ENCODE measurements around the gene ARIH2. TPM values are rescaled to one million over a fixed set of nuclear protein-coding genes. Genes with fewer than 3 reads are reported as not detected.

Gene ARIH2
- total RNA-seq, 1 experiment from 2014 or later, result 106 TPM

DNA sequence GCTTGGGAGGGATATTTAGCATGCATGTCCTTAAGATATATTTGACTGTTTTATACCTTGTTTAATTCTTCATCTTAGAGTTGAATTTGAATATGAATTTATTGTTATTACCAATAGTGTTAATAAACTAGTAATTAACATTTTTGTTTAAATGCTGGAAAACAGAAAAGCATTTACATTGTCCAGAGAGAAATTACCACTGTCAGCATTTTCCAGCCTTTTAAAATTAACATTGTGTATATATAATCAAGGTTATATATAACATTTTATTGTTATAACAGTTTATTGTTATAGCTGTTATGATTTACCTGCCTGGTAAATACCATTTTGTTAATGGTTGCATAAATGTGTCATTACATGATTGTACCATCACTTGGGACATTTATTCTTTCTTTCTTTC is 63.4 kb downstream of the ARIH2 start:
- H3K27ac Mint-ChIP-seq (ENCODE audit: unreplicated experiment), result no peak overlapping the region
- no peaks in the 10 kb centered on the region for H3K9me3 ChIP-seq
- DNase-seq, result no peak
- no peaks in the 10 kb centered on the region for H3K27me3 Mint-ChIP-seq (ENCODE audit: insufficient read depth, unreplicated experiment)
- H3K27me3 ChIP-seq (replicated peaks; ENCODE audit: control insufficient read depth, insufficient read depth, low read length), result no peaks in the 10 kb centered on the region
- peaks cover 69% of the 10 kb centered on the region for H3K36me3 Mint-ChIP-seq (ENCODE audit: insufficient read depth, unreplicated experiment)
- no peak overlapping the region for H3K4me3 Mint-ChIP-seq (ENCODE audit: unreplicated experiment)
- no TSS peak for BruUV-seq (replicated peaks)
- no peaks in the 10 kb centered on the region for H3K4me1 Mint-ChIP-seq (ENCODE audit: low read depth, unreplicated experiment)
- H3K9me3 Mint-ChIP-seq (ENCODE audit: unreplicated experiment), result no peaks in the 10 kb centered on the region
- intact Hi-C loops (cut with micrococcal nuclease; ENCODE audit: unreplicated experiment), result no loop called here
- no peaks in the 10 kb centered on the region for H3K4me1 ChIP-seq
- ChIA-PET CTCF (no interaction called here), POLR2A (no interaction called here)
- no peak overlapping the region for H3K4me3 ChIP-seq (ENCODE audit: low read depth, low read length)
- H3K36me3 ChIP-seq (ENCODE audit: control insufficient read depth, insufficient read depth, low read length), result peaks cover 3% of the 10 kb centered on the region
- TF ChIP-seq, protein P1, sequence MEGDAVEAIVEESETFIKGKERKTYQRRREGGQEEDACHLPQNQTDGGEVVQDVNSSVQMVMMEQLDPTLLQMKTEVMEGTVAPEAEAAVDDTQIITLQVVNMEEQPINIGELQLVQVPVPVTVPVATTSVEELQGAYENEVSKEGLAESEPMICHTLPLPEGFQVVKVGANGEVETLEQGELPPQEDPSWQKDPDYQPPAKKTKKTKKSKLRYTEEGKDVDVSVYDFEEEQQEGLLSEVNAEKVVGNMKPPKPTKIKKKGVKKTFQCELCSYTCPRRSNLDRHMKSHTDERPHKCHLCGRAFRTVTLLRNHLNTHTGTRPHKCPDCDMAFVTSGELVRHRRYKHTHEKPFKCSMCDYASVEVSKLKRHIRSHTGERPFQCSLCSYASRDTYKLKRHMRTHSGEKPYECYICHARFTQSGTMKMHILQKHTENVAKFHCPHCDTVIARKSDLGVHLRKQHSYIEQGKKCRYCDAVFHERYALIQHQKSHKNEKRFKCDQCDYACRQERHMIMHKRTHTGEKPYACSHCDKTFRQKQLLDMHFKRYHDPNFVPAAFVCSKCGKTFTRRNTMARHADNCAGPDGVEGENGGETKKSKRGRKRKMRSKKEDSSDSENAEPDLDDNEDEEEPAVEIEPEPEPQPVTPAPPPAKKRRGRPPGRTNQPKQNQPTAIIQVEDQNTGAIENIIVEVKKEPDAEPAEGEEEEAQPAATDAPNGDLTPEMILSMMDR (IDR thresholded peaks at IDR 0.05; ENCODE audit: insufficient read depth in 1 of 2, low read depth in 1 of 2, low read length in 1 of 2, severe bottlenecking in 1 of 2, unreplicated experiment in 1 of 2), result no peak

DNA sequence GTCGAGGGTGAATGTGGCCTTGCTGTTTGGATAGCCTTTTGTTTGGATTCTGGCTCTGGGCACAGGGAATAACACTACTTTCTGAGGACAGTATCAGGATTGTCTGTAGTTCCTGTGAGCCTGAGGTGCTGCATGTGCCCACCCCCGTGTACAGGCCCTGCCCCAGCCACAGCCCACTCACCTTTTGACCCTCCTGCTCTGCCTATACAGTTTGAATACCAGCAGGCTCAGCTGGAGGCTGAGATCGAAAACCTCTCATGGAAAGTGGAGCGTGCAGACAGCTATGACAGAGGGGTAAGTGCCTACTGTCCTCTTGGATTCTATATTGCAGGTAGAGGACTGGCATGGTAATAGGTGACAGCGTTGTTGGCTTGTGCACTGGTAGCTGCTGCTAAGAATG is 64.0 kb downstream of the ARIH2 start:
- BruUV-seq (replicated peaks), result no TSS peak
- no peaks in the 10 kb centered on the region for H3K9me3 Mint-ChIP-seq (ENCODE audit: unreplicated experiment)
- intact Hi-C loops (cut with micrococcal nuclease; ENCODE audit: unreplicated experiment), result no loop called here

GRCh38 chr3:48983096-48983495 is 64.5 kb downstream of the ARIH2 start:
- Mint-ChIP-seq H3K27me3 (ENCODE audit: insufficient read depth, unreplicated experiment) (no peaks in the 10 kb centered on the region), H3K9me3 (ENCODE audit: unreplicated experiment) (no peaks in the 10 kb centered on the region), H3K4me1 (ENCODE audit: low read depth, unreplicated experiment) (peaks cover 5% of the 10 kb centered on the region), H3K36me3 (ENCODE audit: insufficient read depth, unreplicated experiment) (peaks cover 63% of the 10 kb centered on the region), H3K4me3 (ENCODE audit: unreplicated experiment) (no peak overlapping the region), H3K27ac (ENCODE audit: unreplicated experiment) (no peak overlapping the region)
- Histone ChIP-seq H3K4me3 (ENCODE audit: low read depth, low read length) (no peak overlapping the region), H3K4me1 (no peaks in the 10 kb centered on the region), H3K27me3 (replicated peaks; ENCODE audit: control insufficient read depth, insufficient read depth, low read length) (no peaks in the 10 kb centered on the region), H3K36me3 (ENCODE audit: control insufficient read depth, insufficient read depth, low read length) (peaks cover 3% of the 10 kb centered on the region), H3K9me3 (no peaks in the 10 kb centered on the region)
- intact Hi-C loops (cut with micrococcal nuclease; ENCODE audit: unreplicated experiment), result no loop called here
- ChIA-PET CTCF (no interaction called here), POLR2A (no interaction called here)
- no peak for DNase-seq
- TF ChIP-seq, protein P1 (IDR thresholded peaks at IDR 0.05; ENCODE audit: insufficient read depth in 1 of 2, low read depth in 1 of 2, low read length in 1 of 2, severe bottlenecking in 1 of 2, unreplicated experiment in 1 of 2), result no peak
- no TSS peak for BruUV-seq (replicated peaks)

More for the DNA sequence above, 64.0 kb downstream of the ARIH2 start:
- ChIA-PET POLR2A (no interaction called here), CTCF (no interaction called here)
- Mint-ChIP-seq H3K27ac (ENCODE audit: unreplicated experiment) (no peak overlapping the region), H3K4me3 (ENCODE audit: unreplicated experiment) (no peak overlapping the region), H3K27me3 (ENCODE audit: insufficient read depth, unreplicated experiment) (no peaks in the 10 kb centered on the region), H3K36me3 (ENCODE audit: insufficient read depth, unreplicated experiment) (peaks cover 67% of the 10 kb centered on the region), H3K4me1 (ENCODE audit: low read depth, unreplicated experiment) (peaks cover 1% of the 10 kb centered on the region)
- no peaks in the 10 kb centered on the region for H3K9me3 ChIP-seq
- H3K36me3 ChIP-seq (ENCODE audit: control insufficient read depth, insufficient read depth, low read length), result peaks cover 3% of the 10 kb centered on the region
- TF ChIP-seq, protein P1 (IDR thresholded peaks at IDR 0.05; ENCODE audit: insufficient read depth in 1 of 2, low read depth in 1 of 2, low read length in 1 of 2, severe bottlenecking in 1 of 2, unreplicated experiment in 1 of 2), result no peak
- H3K27me3 ChIP-seq (replicated peaks; ENCODE audit: control insufficient read depth, insufficient read depth, low read length), result no peaks in the 10 kb centered on the region
- H3K4me3 ChIP-seq (ENCODE audit: low read depth, low read length), result no peak overlapping the region
- no peak for DNase-seq
- H3K4me1 ChIP-seq, result no peaks in the 10 kb centered on the region

Data from Caco-2 (cell line).